K562 (cell line): ENCODE results near the gene PPP1R14C. TPM values are rescaled to one million over a fixed set of nuclear protein-coding genes. Genes with fewer than 3 reads are reported as not detected.

ENCODE experiments used
- BMI1 ChIP-seq: fragments of 150-350 bp; IDR thresholded peaks from 2 replicates; pipeline ENCODE4 v1.6.1; 2014; ENCODE audit warnings: low read length
- CCAR2 ChIP-seq: fragments of 200-400 bp; formaldehyde crosslinking; IDR thresholded peaks from 2 replicates; pipeline ENCODE4 v1.6.1; 2017; ENCODE audit warnings: mild to moderate bottlenecking, low read depth, low read length
- ELF1 ChIP-seq: fragments of 200-800 bp; sonication (Bioruptor generic); IDR thresholded peaks from 2 replicates; pipeline ENCODE4 v1.6.1; 2016; ENCODE audit warnings: missing genetic modification characterization, missing compliant biosample characterization
- ESRRA ChIP-seq: fragments of 450-650 bp; IDR thresholded peaks from 2 replicates; pipeline ENCODE4 v1.6.1; 2014; ENCODE audit warnings: low read depth, mild to moderate bottlenecking, moderate library complexity, borderline replicate concordance
- ETV5 ChIP-seq: sonication (generic); formaldehyde crosslinking; IDR thresholded peaks from 2 replicates; pipeline ENCODE4 v1.4.0; 2020; ENCODE audit warnings: low read depth, mild to moderate bottlenecking, missing genetic modification reagents
- KDM4B ChIP-seq, 2 experiments: fragments of 450-650 bp in 1 of 2; sonication (generic) in 1 of 2; IDR thresholded peaks; 2 replicates each; pipeline ENCODE4 v1.6.1; 2016 to 2017; ENCODE audit warnings: borderline replicate concordance in 2 of 2, antibody characterized with exemption in 1 of 2, low read depth in 1 of 2, mild to moderate bottlenecking in 1 of 2
- MTA2 ChIP-seq: fragments of 450-650 bp; IDR thresholded peaks from 2 replicates; pipeline ENCODE4 v1.6.1; 2016; ENCODE audit warnings: low read depth
- NCOA1 ChIP-seq: fragments of 450-650 bp; IDR thresholded peaks from 2 replicates; pipeline ENCODE4 v1.6.1; 2016; ENCODE audit warnings: low read depth
- NRF1 ChIP-seq, 2 experiments: fragments of 450-650 bp; IDR thresholded peaks in 1 of 2; conservative IDR thresholded peaks in 1 of 2; 2 replicates each; pipeline ENCODE4 v1.6.1; 2014; ENCODE audit warnings: mild to moderate bottlenecking in 2 of 2
- SFPQ ChIP-seq: fragments of 200-400 bp; formaldehyde crosslinking; IDR thresholded peaks from 2 replicates; pipeline ENCODE4 v1.6.1; 2017; ENCODE audit warnings: mild to moderate bottlenecking, low read depth, low read length, moderate library complexity
- SP2 ChIP-seq: IDR thresholded peaks from 2 replicates; pipeline ENCODE4 v1.6.1; 2011; ENCODE audit warnings: mild to moderate bottlenecking, low read depth, low read length, moderate library complexity; ENCODE audit not compliant: poor library complexity, severe bottlenecking; ENCODE audit errors: extremely low read depth
- SUPT5H ChIP-seq: fragments of 450-650 bp; IDR thresholded peaks from 2 replicates; pipeline ENCODE4 v1.6.1; 2016
- TAF15 ChIP-seq: fragments of 200-400 bp; formaldehyde crosslinking; IDR thresholded peaks from 2 replicates; pipeline ENCODE4 v1.6.1; 2017; ENCODE audit warnings: mild to moderate bottlenecking, low read depth, low read length, moderate library complexity
- ZBTB11 ChIP-seq, 3 experiments: fragments of 200-800 bp in 1 of 3; fragments of 250-450 bp in 1 of 3; fragments of 450-650 bp in 1 of 3; sonication (Bioruptor Pico) in 1 of 3; sonication (Bioruptor generic) in 1 of 3; formaldehyde crosslinking in 1 of 3; IDR thresholded peaks; 2 replicates each; pipeline versions ENCODE4 v1.6.1 to v1.8.0; 2016 to 2022; ENCODE audit warnings: mild to moderate bottlenecking in 2 of 3, missing genetic modification characterization in 2 of 3, missing compliant biosample characterization in 1 of 3, moderate library complexity in 1 of 3
- ZNF717 ChIP-seq: fragments of 250-450 bp; sonication (Bioruptor Pico); IDR thresholded peaks from 2 replicates; pipeline ENCODE4 v1.5.0; 2021
- ZNF79 ChIP-seq: fragments of 250-450 bp; sonication (Bioruptor Pico); IDR thresholded peaks from 2 replicates; pipeline ENCODE4 v1.4.0; 2020; ENCODE audit warnings: low read depth, mild to moderate bottlenecking, moderate library complexity
- polyA plus RNA-seq, 8 experiments: library from polyadenylated mRNA; depleted of rRNA in 4 of 8; stranded (reverse) in 5 of 8; unstranded in 3 of 8; fragments of >200 nt; fragmentation: Nextera tagmentation in 2 of 8; fragmentation: Illumina TruSeq in 1 of 8; extraction: Ambion mirVana in 2 of 8; extraction: Trizol in 1 of 8; gene quantifications; 2 replicates each; pipeline versions ENCODE4 v1.2.1 to v1.2.3, GENCODE V29; 2011 to 2014; ENCODE audit warnings: inconsistent platforms in 1 of 8, missing spikeins in 1 of 8
- total RNA-seq, 7 experiments: library from RNA; depleted of rRNA in 6 of 7; stranded (reverse); fragments of >200 nt in 6 of 7; fragmentation: Illumina TruSeq in 2 of 7; extraction: Trizol in 2 of 7; gene quantifications; 2 replicates each; pipeline versions ENCODE4 v1.2.1 to v1.2.3, GENCODE V29; 2011 to 2021; ENCODE audit warnings: low replicate concordance in 1 of 7
- TF ChIP-seq, protein P1 (sequence below): sonication (generic); formaldehyde crosslinking; IDR thresholded peaks from 2 replicates; pipeline ENCODE4 v1.9.0; 2022; ENCODE audit warnings: mild to moderate bottlenecking, missing genetic modification reagents
- TF ChIP-seq, protein P2 (sequence below), 2 experiments: fragments of 200-800 bp in 1 of 2; sonication (Bioruptor generic) in 1 of 2; sonication (generic) in 1 of 2; formaldehyde crosslinking in 1 of 2; IDR thresholded peaks in 1 of 2; conservative IDR thresholded peaks in 1 of 2; 2 replicates each; pipeline versions ENCODE4 v1.5.0 to v1.6.1; 2016 to 2020; ENCODE audit warnings: missing compliant biosample characterization in 1 of 2, missing genetic modification characterization in 1 of 2, missing genetic modification reagents in 1 of 2
- TF ChIP-seq, protein P3 (sequence below): fragments of 250-450 bp; sonication (Bioruptor Pico); IDR thresholded peaks from 2 replicates; pipeline ENCODE4 v1.5.0; 2020; ENCODE audit warnings: mild to moderate bottlenecking

Gene PPP1R14C
- total and polyA plus RNA-seq, 9 of the 15 experiments (the other 6 are each of a cell fraction or from before 2014, with no cell fraction given): 4.5 to 16.6 (median 11.9) TPM

DNA sequence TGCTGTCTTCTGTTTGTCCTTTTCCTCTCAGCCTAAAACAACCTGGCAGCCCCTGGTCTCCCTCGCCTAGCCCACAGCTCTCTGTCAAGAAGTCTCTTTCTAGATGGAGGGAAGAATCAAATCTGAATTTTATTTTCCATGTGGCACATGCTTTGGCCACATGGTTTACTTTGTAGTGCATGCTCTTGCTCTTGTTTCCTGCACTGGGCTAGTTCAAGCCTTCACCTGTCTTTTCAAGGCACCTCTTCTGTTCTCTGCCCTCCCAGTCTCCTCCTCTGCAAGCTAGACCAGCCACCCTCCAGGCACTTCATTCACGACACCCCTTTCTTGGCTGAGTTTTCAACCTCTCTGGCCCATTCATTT lies 7.6 kb downstream of the PPP1R14C start (continued):
- TF ChIP-seq SFPQ (no peak), ZNF717 (CRISPR knock-in tag) (no peak), KDM4B (IDR thresholded peaks at IDR 0.05; ENCODE audit: borderline replicate concordance in 2 of 2, low read depth in 1 of 2) (no peak), BMI1 (no peak), NCOA1 (no peak), ZNF79 (CRISPR knock-in tag) (no peak), TAF15 (no peak), ETV5 (CRISPR knock-in tag) (no peak), ZBTB11 (CRISPR knock-in tag; IDR thresholded peaks at IDR 0.05) (peak in 1 of 3 experiments; percentile 27; a peak in 1 of 6 replicates), NRF1 (conservative IDR thresholded peaks at IDR 0.05 in 1 of 2, IDR thresholded peaks at IDR 0.05 in 1 of 2) (no peak), SP2 (no peak), MTA2 (no peak), ELF1 (tag) (no peak), ESRRA (no peak), SUPT5H (no peak), CCAR2 (no peak)
- TF ChIP-seq, protein P1, sequence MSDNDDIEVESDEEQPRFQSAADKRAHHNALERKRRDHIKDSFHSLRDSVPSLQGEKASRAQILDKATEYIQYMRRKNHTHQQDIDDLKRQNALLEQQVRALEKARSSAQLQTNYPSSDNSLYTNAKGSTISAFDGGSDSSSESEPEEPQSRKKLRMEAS (CRISPR knock-in tag): peak; percentile 73; the same call in 1 of the 2 replicates
- TF ChIP-seq, protein P2, sequence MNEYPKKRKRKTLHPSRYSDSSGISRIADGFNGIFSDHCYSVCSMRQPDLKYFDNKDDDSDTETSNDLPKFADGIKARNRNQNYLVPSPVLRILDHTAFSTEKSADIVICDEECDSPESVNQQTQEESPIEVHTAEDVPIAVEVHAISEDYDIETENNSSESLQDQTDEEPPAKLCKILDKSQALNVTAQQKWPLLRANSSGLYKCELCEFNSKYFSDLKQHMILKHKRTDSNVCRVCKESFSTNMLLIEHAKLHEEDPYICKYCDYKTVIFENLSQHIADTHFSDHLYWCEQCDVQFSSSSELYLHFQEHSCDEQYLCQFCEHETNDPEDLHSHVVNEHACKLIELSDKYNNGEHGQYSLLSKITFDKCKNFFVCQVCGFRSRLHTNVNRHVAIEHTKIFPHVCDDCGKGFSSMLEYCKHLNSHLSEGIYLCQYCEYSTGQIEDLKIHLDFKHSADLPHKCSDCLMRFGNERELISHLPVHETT (CRISPR knock-in tag; conservative IDR thresholded peaks at IDR 0.05 in 1 of 2, IDR thresholded peaks at IDR 0.05 in 1 of 2): no peak
- TF ChIP-seq, protein P3, sequence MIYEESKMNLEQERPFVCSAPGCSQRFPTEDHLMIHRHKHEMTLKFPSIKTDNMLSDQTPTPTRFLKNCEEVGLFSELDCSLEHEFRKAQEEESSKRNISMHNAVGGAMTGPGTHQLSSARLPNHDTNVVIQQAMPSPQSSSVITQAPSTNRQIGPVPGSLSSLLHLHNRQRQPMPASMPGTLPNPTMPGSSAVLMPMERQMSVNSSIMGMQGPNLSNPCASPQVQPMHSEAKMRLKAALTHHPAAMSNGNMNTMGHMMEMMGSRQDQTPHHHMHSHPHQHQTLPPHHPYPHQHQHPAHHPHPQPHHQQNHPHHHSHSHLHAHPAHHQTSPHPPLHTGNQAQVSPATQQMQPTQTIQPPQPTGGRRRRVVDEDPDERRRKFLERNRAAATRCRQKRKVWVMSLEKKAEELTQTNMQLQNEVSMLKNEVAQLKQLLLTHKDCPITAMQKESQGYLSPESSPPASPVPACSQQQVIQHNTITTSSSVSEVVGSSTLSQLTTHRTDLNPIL (CRISPR knock-in tag): no peak
